ENCODE data around the gene MCOLN1.

MCOLN1 gene

GRCh38 chr19:7506385-7507328 is 15.8 kb upstream of the MCOLN1 start:
- TF ChIP-seq JUND (IDR thresholded peaks at IDR 0.05; ENCODE audit: low read depth) = no peak
- in situ Hi-C loops (cut with HindIII; ENCODE audit: low pct_unique_long_range_greater_than_20kb, low sequenced_read_pairs) = no loop called here
- DNase-seq (ENCODE audit: low read depth in 1 of 2, low spot score in 1 of 2) = peak; percentile 59 to 99

GRCh38 chr19:7507884-7508283 is 14.5 kb upstream of the MCOLN1 start:
- DNase-seq (ENCODE audit: low read depth in 1 of 2, low spot score in 1 of 2) = peak; percentile 27 to 93
- TF ChIP-seq JUND (IDR thresholded peaks at IDR 0.05; ENCODE audit: low read depth) = no peak
- in situ Hi-C loops (cut with HindIII; ENCODE audit: low pct_unique_long_range_greater_than_20kb, low sequenced_read_pairs) = no loop called here

GRCh38 chr19:7509625-7510024 is 12.8 kb upstream of the MCOLN1 start:
- DNase-seq (ENCODE audit: low read depth in 1 of 2, low spot score in 1 of 2) = peak in 1 of 2 experiments; percentile 63
- TF ChIP-seq JUND (IDR thresholded peaks at IDR 0.05; ENCODE audit: low read depth) = no peak
- in situ Hi-C loops (cut with HindIII; ENCODE audit: low pct_unique_long_range_greater_than_20kb, low sequenced_read_pairs) = no loop called here

GRCh38 chr19:7512400-7512851 is 10.0 kb upstream of the MCOLN1 start:
- in situ Hi-C loops (cut with HindIII; ENCODE audit: low pct_unique_long_range_greater_than_20kb, low sequenced_read_pairs) = no loop called here

GRCh38 chr19:7513809-7514642 is 8.4 kb upstream of the MCOLN1 start:
- TF ChIP-seq JUND (IDR thresholded peaks at IDR 0.05; ENCODE audit: low read depth) = no peak
- in situ Hi-C loops (cut with HindIII; ENCODE audit: low pct_unique_long_range_greater_than_20kb, low sequenced_read_pairs) = no loop called here
- no peak for DNase-seq (ENCODE audit: low read depth in 1 of 2, low spot score in 1 of 2)

More at GRCh38 chr19:7512400-7512851, 10.0 kb upstream of the MCOLN1 start:
- TF ChIP-seq JUND (IDR thresholded peaks at IDR 0.05; ENCODE audit: low read depth) = no peak
- DNase-seq (ENCODE audit: low read depth in 1 of 2, low spot score in 1 of 2) = peak in 1 of 2 experiments; percentile 70

GRCh38 chr19:7515110-7515644 is 7.2 kb upstream of the MCOLN1 start:
- DNase-seq (ENCODE audit: low read depth in 1 of 2, low spot score in 1 of 2) = no peak
- TF ChIP-seq JUND (IDR thresholded peaks at IDR 0.05; ENCODE audit: low read depth) = no peak
- in situ Hi-C loops (cut with HindIII; ENCODE audit: low pct_unique_long_range_greater_than_20kb, low sequenced_read_pairs) = no loop called here

GRCh38 chr19:7515645-7516151 is 6.7 kb upstream of the MCOLN1 start, which contains the start of gene ZNF358:
TSS of gene ZNF358 (plus strand) at chr19:7516103. CDS start at chr19:7519243, 3,140 bp downstream.
- TF ChIP-seq JUND (IDR thresholded peaks at IDR 0.05; ENCODE audit: low read depth) = no peak
- in situ Hi-C loops (cut with HindIII; ENCODE audit: low pct_unique_long_range_greater_than_20kb, low sequenced_read_pairs) = no loop called here
- DNase-seq (ENCODE audit: low read depth in 1 of 2, low spot score in 1 of 2) = peak; percentile 60 to 69

GRCh38 chr19:7516333-7516732 is 6.1 kb upstream of the MCOLN1 start:
- no peak for TF ChIP-seq JUND (IDR thresholded peaks at IDR 0.05; ENCODE audit: low read depth)
- in situ Hi-C loops (cut with HindIII; ENCODE audit: low pct_unique_long_range_greater_than_20kb, low sequenced_read_pairs) = no loop called here
- no peak for DNase-seq (ENCODE audit: low read depth in 1 of 2, low spot score in 1 of 2)

- no peak for DNase-seq (ENCODE audit: low read depth in 1 of 2, low spot score in 1 of 2)
- in situ Hi-C loops (cut with HindIII; ENCODE audit: low pct_unique_long_range_greater_than_20kb, low sequenced_read_pairs) = no loop called here
- no peak for TF ChIP-seq JUND (IDR thresholded peaks at IDR 0.05; ENCODE audit: low read depth)
Observed at GRCh38 chr19:7516878-7517277, 5.5 kb upstream of the MCOLN1 start.

GRCh38 chr19:7519361-7520130 is 2.9 kb upstream of the MCOLN1 start:
- no peak for DNase-seq (ENCODE audit: low read depth in 1 of 2, low spot score in 1 of 2)
- in situ Hi-C loops (cut with HindIII; ENCODE audit: low pct_unique_long_range_greater_than_20kb, low sequenced_read_pairs) = no loop called here
- TF ChIP-seq JUND (IDR thresholded peaks at IDR 0.05; ENCODE audit: low read depth) = no peak

GRCh38 chr19:7520131-7521051 is 2.0 kb upstream of the MCOLN1 start:
- in situ Hi-C loops (cut with HindIII; ENCODE audit: low pct_unique_long_range_greater_than_20kb, low sequenced_read_pairs) = no loop called here
- no peak for DNase-seq (ENCODE audit: low read depth in 1 of 2, low spot score in 1 of 2)
- no peak for TF ChIP-seq JUND (IDR thresholded peaks at IDR 0.05; ENCODE audit: low read depth)
